ENCODE data around the gene HSBP1.

Gene HSBP1

GRCh38 chr16:83849421-83849820 lies 41.6 kb downstream of the HSBP1 start:
- TF ChIP-seq EZH2phosphoT487 (IDR thresholded peaks at IDR 0.05; ENCODE audit: borderline replicate concordance) (no peak), CTCF (conservative IDR thresholded peaks at IDR 0.05; ENCODE audit: low read length) (no peak)
- no peaks in the 10 kb centered on the region for H3K9me2 ChIP-seq (replicated peaks; ENCODE audit: low read depth, low read length)
- no peaks in the 10 kb centered on the region for H4K20me1 ChIP-seq (ENCODE audit: insufficient read depth, low read length, poor library complexity, severe bottlenecking)
- H3K79me2 ChIP-seq (ENCODE audit: insufficient read depth, low read length): no peaks in the 10 kb centered on the region
- H3K27me3 ChIP-seq (ENCODE audit: insufficient read depth, low read length, poor library complexity, severe bottlenecking): no peaks in the 10 kb centered on the region
- no peak overlapping the region for H2AFZ ChIP-seq (ENCODE audit: low read length)
- H3K9me3 ChIP-seq (ENCODE audit: insufficient read depth, low read depth, low read length): no peaks in the 10 kb centered on the region
- H3K4me3 ChIP-seq (ENCODE audit: low read length, poor library complexity, severe bottlenecking): no peak overlapping the region
- no peak overlapping the region for H3K4me2 ChIP-seq (ENCODE audit: low read depth, low read length, poor library complexity, severe bottlenecking)
- H3K4me1 ChIP-seq (ENCODE audit: insufficient read depth, low read length, poor library complexity, severe bottlenecking): no peaks in the 10 kb centered on the region
- no peaks in the 10 kb centered on the region for H3F3A ChIP-seq (ENCODE audit: low read depth)
- no peaks in the 10 kb centered on the region for H3K36me3 ChIP-seq (ENCODE audit: insufficient read depth, low read length)
- no peak overlapping the region for H3K9ac ChIP-seq (ENCODE audit: low read depth, low read length, poor library complexity, severe bottlenecking)

- H3K9me2 ChIP-seq (replicated peaks; ENCODE audit: low read depth, low read length): no peaks in the 10 kb centered on the region
- no peaks in the 10 kb centered on the region for H3F3A ChIP-seq (ENCODE audit: low read depth)
- no peak overlapping the region for H3K4me2 ChIP-seq (ENCODE audit: low read depth, low read length, poor library complexity, severe bottlenecking)
- no peaks in the 10 kb centered on the region for H3K79me2 ChIP-seq (ENCODE audit: insufficient read depth, low read length)
- TF ChIP-seq CTCF (conservative IDR thresholded peaks at IDR 0.05; ENCODE audit: low read length) (no peak), EZH2phosphoT487 (IDR thresholded peaks at IDR 0.05; ENCODE audit: borderline replicate concordance) (no peak)
- no peaks in the 10 kb centered on the region for H3K4me1 ChIP-seq (ENCODE audit: insufficient read depth, low read length, poor library complexity, severe bottlenecking)
- no peak overlapping the region for H2AFZ ChIP-seq (ENCODE audit: low read length)
- no peak overlapping the region for H3K4me3 ChIP-seq (ENCODE audit: low read length, poor library complexity, severe bottlenecking)
- no peaks in the 10 kb centered on the region for H4K20me1 ChIP-seq (ENCODE audit: insufficient read depth, low read length, poor library complexity, severe bottlenecking)
- no peak overlapping the region for H3K9ac ChIP-seq (ENCODE audit: low read depth, low read length, poor library complexity, severe bottlenecking)
- no peaks in the 10 kb centered on the region for H3K9me3 ChIP-seq (ENCODE audit: insufficient read depth, low read depth, low read length)
- no peaks in the 10 kb centered on the region for H3K36me3 ChIP-seq (ENCODE audit: insufficient read depth, low read length)
- H3K27me3 ChIP-seq (ENCODE audit: insufficient read depth, low read length, poor library complexity, severe bottlenecking): no peaks in the 10 kb centered on the region
Measured at GRCh38 chr16:83850947-83851346, 43.2 kb downstream of the HSBP1 start.

- H3K9ac ChIP-seq (ENCODE audit: low read depth, low read length, poor library complexity, severe bottlenecking): no peak overlapping the region
- no peak for TF ChIP-seq EZH2phosphoT487 (IDR thresholded peaks at IDR 0.05; ENCODE audit: borderline replicate concordance)
- TF ChIP-seq CTCF (conservative IDR thresholded peaks at IDR 0.05; ENCODE audit: low read length): no peak
- H3K9me3 ChIP-seq (ENCODE audit: insufficient read depth, low read depth, low read length): no peaks in the 10 kb centered on the region
Measured at GRCh38 chr16:83851473-83851872, 43.7 kb downstream of the HSBP1 start.

More at GRCh38 chr16:83851473-83851872, 43.7 kb downstream of the HSBP1 start:
- no peaks in the 10 kb centered on the region for H3K79me2 ChIP-seq (ENCODE audit: insufficient read depth, low read length)
- no peak overlapping the region for H2AFZ ChIP-seq (ENCODE audit: low read length)
- no peaks in the 10 kb centered on the region for H3K36me3 ChIP-seq (ENCODE audit: insufficient read depth, low read length)
- H3K4me3 ChIP-seq (ENCODE audit: low read length, poor library complexity, severe bottlenecking): no peak overlapping the region
- no peaks in the 10 kb centered on the region for H3F3A ChIP-seq (ENCODE audit: low read depth)
- H3K9me2 ChIP-seq (replicated peaks; ENCODE audit: low read depth, low read length): no peaks in the 10 kb centered on the region
- H4K20me1 ChIP-seq (ENCODE audit: insufficient read depth, low read length, poor library complexity, severe bottlenecking): no peaks in the 10 kb centered on the region
- no peaks in the 10 kb centered on the region for H3K4me1 ChIP-seq (ENCODE audit: insufficient read depth, low read length, poor library complexity, severe bottlenecking)
- no peaks in the 10 kb centered on the region for H3K27me3 ChIP-seq (ENCODE audit: insufficient read depth, low read length, poor library complexity, severe bottlenecking)
- no peak overlapping the region for H3K4me2 ChIP-seq (ENCODE audit: low read depth, low read length, poor library complexity, severe bottlenecking)
